Natural killer cell treated with Interleukin-12 subunit alpha and Interleukin-12 subunit beta and Interleukin-15 and Interleukin-18, amount 100 ng/mL, for 72 hours (primary cell): Measurements from ENCODE around the gene TJP1. TPM values are rescaled to one million over a fixed set of nuclear protein-coding genes. Genes with fewer than 3 reads are reported as not detected.

Experiments
- ATAC-seq, 2 donors: fragments of 150-1000 bp; cut with Tn5 transposase in 1 of 2; sonication (Bioruptor Pico), chemical (Tn5 transposase) in 1 of 2; 2 replicates each; pipeline ENCODE4 v1.10.0; 2021
- DNase-seq: peaks from one replicate; pipeline ENCODE4 v3.0.0; 2022; ENCODE audit warnings: low spot score
- H3K27ac Mint-ChIP-seq, 2 donors: 1 replicate in 1 of 2; 2 replicates in 1 of 2; pipeline ENCODE4 v1.8.0; 2022; ENCODE audit warnings: mixed read lengths in 2 of 2, mild to moderate bottlenecking in 1 of 2, moderate library complexity in 1 of 2
- H3K27me3 Mint-ChIP-seq, 2 donors: 1 replicate in 1 of 2; 2 replicates in 1 of 2; pipeline ENCODE4 v1.8.0; 2022; ENCODE audit warnings: mixed read lengths in 2 of 2
- H3K36me3 Mint-ChIP-seq: one replicate; pipeline ENCODE4 v1.8.0; 2022; ENCODE audit warnings: mixed read lengths
- H3K4me1 Mint-ChIP-seq, 2 donors: 1 replicate in 1 of 2; 2 replicates in 1 of 2; pipeline ENCODE4 v1.8.0; 2022; ENCODE audit warnings: low read depth in 2 of 2, mixed read lengths in 2 of 2, mild to moderate bottlenecking in 1 of 2
- H3K4me3 Mint-ChIP-seq: one replicate; pipeline ENCODE4 v1.8.0; 2022; ENCODE audit warnings: mixed read lengths
- H3K9me3 Mint-ChIP-seq: 2 replicates; pipeline ENCODE4 v1.8.0; 2022; ENCODE audit warnings: mixed read lengths
- total RNA-seq, 2 donors: library from RNA; stranded (reverse); gene quantifications; one replicate each; pipeline ENCODE4 v1.2.3, GENCODE V29; 2022

Gene TJP1
- total RNA-seq, 2 donors from 2014 or later: 0.14 TPM; not detected in 1

DNA sequence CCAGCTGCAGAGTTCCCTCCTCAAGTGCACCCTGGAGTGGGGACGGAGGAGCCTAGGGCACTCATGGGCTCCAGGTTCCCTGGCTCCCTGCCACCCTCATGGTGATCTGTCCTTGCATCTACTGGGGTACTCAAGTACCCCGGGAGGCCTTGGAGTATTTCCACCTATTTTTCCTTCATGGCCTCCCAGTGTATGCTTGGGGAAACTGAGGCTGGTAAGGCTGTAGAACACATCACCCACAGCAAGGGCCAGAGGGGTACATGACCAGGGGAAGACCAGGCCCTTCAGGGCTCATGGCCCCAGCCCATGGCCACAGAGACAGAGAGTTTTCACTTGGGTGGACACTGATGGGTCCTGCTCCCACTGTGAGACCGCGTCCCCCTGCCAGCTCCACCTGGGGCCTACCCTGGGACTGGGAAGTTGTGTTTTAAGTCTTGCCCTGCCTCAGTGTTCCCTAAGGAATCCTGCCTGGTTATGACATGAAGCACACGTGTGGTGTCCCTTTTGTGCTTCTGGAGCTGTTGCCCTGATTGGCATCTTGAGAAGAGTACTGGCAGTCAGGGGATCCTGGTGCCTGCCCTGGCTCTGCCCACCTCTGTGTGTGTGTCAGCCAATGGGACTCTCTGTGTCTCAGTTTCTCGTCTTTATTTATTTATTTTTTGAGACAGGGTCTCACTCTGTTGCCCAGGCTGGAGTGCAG lies 132.8 kb downstream of the TJP1 start:
- Mint-ChIP-seq H3K9me3 (no peaks in the 10 kb centered on the region), H3K27ac (no peak overlapping the region), H3K36me3 (no peaks in the 10 kb centered on the region), H3K27me3 (peaks cover 18 to 24% of the 10 kb centered on the region in 2 donors), H3K4me1 (peaks cover 0 to 3% of the 10 kb centered on the region in 2 donors), H3K4me3 (no peak overlapping the region)
- DNase-seq (no peak), ATAC-seq (no peak)

- Mint-ChIP-seq H3K27me3 (peaks cover 15 to 22% of the 10 kb centered on the region in 2 donors), H3K27ac (no peak overlapping the region), H3K4me1 (peaks cover 0 to 3% of the 10 kb centered on the region in 2 donors), H3K36me3 (no peaks in the 10 kb centered on the region), H3K9me3 (no peaks in the 10 kb centered on the region), H3K4me3 (no peak overlapping the region)
- DNase-seq: no peak
- peak in 1 of 2 donors; percentile 44 for ATAC-seq
Measured at GRCh38 chr15:29688506-29689286, 133.6 kb downstream of the TJP1 start.

GRCh38 chr15:29687939-29688505 lies 134.2 kb downstream of the TJP1 start:
- DNase-seq (no peak), ATAC-seq (peak in 1 of 2 donors; percentile 11)
- Mint-ChIP-seq H3K36me3 (no peaks in the 10 kb centered on the region), H3K27ac (no peak overlapping the region), H3K4me1 (peaks cover 0 to 3% of the 10 kb centered on the region in 2 donors), H3K9me3 (no peaks in the 10 kb centered on the region), H3K4me3 (no peak overlapping the region), H3K27me3 (peaks cover 11 to 15% of the 10 kb centered on the region in 2 donors)

- DNase-seq: no peak
- peaks cover 6 to 8% of the 10 kb centered on the region in 2 donors for H3K27me3 Mint-ChIP-seq
- H3K4me3 Mint-ChIP-seq: no peak overlapping the region
- H3K36me3 Mint-ChIP-seq: no peaks in the 10 kb centered on the region
- H3K9me3 Mint-ChIP-seq: no peaks in the 10 kb centered on the region
- H3K27ac Mint-ChIP-seq: no peak overlapping the region
- ATAC-seq: peak in 1 of 2 donors; percentile 24
- H3K4me1 Mint-ChIP-seq: no peaks in the 10 kb centered on the region
Measured at GRCh38 chr15:29687204-29687815, 135.0 kb downstream of the TJP1 start.

- ATAC-seq: no peak
- Mint-ChIP-seq H3K4me3 (no peak overlapping the region), H3K36me3 (no peaks in the 10 kb centered on the region)
Measured at GRCh38 chr15:29686445-29687203, 135.6 kb downstream of the TJP1 start.

GRCh38 chr15:29686079-29686425 lies 136.2 kb downstream of the TJP1 start:
- DNase-seq (no peak), ATAC-seq (no peak)
- peaks cover 0 to 2% of the 10 kb centered on the region in 2 donors for H3K27me3 Mint-ChIP-seq
- no peaks in the 10 kb centered on the region for H3K36me3 Mint-ChIP-seq
- H3K27ac Mint-ChIP-seq: no peak overlapping the region
- H3K9me3 Mint-ChIP-seq: no peaks in the 10 kb centered on the region
- no peaks in the 10 kb centered on the region for H3K4me1 Mint-ChIP-seq
- H3K4me3 Mint-ChIP-seq: no peak overlapping the region

More at GRCh38 chr15:29686445-29687203, 135.6 kb downstream of the TJP1 start:
- DNase-seq: no peak
- Mint-ChIP-seq H3K27me3 (peaks cover 2% of the 10 kb centered on the region in 2 donors), H3K27ac (no peak overlapping the region), H3K4me1 (no peaks in the 10 kb centered on the region), H3K9me3 (no peaks in the 10 kb centered on the region)

- no peak overlapping the region for H3K27ac Mint-ChIP-seq
- H3K27me3 Mint-ChIP-seq: peaks cover 0 to 2% of the 10 kb centered on the region in 2 donors
- no peak overlapping the region for H3K4me3 Mint-ChIP-seq
- DNase-seq: peak; percentile 62
- H3K4me1 Mint-ChIP-seq: no peaks in the 10 kb centered on the region
- H3K9me3 Mint-ChIP-seq: no peaks in the 10 kb centered on the region
- H3K36me3 Mint-ChIP-seq: no peaks in the 10 kb centered on the region
- no peak for ATAC-seq
Measured at GRCh38 chr15:29685156-29686078, 136.9 kb downstream of the TJP1 start.

GRCh38 chr15:29682781-29683180 lies 139.5 kb downstream of the TJP1 start:
- Mint-ChIP-seq H3K4me1 (peaks cover 0 to 6% of the 10 kb centered on the region in 2 donors), H3K27ac (no peak overlapping the region), H3K9me3 (no peaks in the 10 kb centered on the region)

GRCh38 chr15:29682361-29682760 lies 139.9 kb downstream of the TJP1 start:
- H3K4me3 Mint-ChIP-seq: no peak overlapping the region
- H3K4me1 Mint-ChIP-seq: peaks cover 2 to 10% of the 10 kb centered on the region in 2 donors
- ATAC-seq: no peak
- peaks cover 5 to 11% of the 10 kb centered on the region in 2 donors for H3K27me3 Mint-ChIP-seq
- H3K27ac Mint-ChIP-seq: no peak overlapping the region
- H3K36me3 Mint-ChIP-seq: no peaks in the 10 kb centered on the region
- no peaks in the 10 kb centered on the region for H3K9me3 Mint-ChIP-seq
- DNase-seq: no peak

More at GRCh38 chr15:29682781-29683180, 139.5 kb downstream of the TJP1 start:
- DNase-seq (no peak), ATAC-seq (no peak)
- H3K27me3 Mint-ChIP-seq: peaks cover under 1 to 8% of the 10 kb centered on the region in 2 donors
- H3K4me3 Mint-ChIP-seq: no peak overlapping the region
- H3K36me3 Mint-ChIP-seq: no peaks in the 10 kb centered on the region

DNA sequence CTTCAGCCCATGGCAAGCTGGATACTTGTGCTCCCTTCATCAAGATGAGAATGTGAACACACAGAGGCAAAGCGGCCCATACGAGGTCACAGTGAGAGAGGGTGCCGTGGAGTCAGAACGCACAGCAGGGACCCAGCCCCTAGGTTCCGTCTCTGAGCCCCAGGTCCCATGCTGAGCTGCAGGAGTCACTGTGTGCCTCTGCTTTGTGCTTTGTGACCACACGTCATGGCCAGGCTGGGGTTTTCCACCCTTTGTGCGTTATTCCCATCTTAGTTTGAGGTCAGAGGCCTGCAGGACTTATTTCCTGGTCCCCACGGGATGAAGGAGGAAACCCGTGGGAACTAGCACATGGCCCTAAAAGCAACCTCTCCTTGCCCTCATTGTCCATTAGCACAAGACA lies 140.3 kb downstream of the TJP1 start:
- H3K9me3 Mint-ChIP-seq: no peaks in the 10 kb centered on the region
- no peak overlapping the region for H3K4me3 Mint-ChIP-seq
- DNase-seq (no peak), ATAC-seq (no peak)
- no peak overlapping the region for H3K27ac Mint-ChIP-seq
- H3K27me3 Mint-ChIP-seq: peaks cover 9 to 12% of the 10 kb centered on the region in 2 donors
- H3K4me1 Mint-ChIP-seq: peaks cover 5 to 11% of the 10 kb centered on the region in 2 donors
- H3K36me3 Mint-ChIP-seq: no peaks in the 10 kb centered on the region

DNA sequence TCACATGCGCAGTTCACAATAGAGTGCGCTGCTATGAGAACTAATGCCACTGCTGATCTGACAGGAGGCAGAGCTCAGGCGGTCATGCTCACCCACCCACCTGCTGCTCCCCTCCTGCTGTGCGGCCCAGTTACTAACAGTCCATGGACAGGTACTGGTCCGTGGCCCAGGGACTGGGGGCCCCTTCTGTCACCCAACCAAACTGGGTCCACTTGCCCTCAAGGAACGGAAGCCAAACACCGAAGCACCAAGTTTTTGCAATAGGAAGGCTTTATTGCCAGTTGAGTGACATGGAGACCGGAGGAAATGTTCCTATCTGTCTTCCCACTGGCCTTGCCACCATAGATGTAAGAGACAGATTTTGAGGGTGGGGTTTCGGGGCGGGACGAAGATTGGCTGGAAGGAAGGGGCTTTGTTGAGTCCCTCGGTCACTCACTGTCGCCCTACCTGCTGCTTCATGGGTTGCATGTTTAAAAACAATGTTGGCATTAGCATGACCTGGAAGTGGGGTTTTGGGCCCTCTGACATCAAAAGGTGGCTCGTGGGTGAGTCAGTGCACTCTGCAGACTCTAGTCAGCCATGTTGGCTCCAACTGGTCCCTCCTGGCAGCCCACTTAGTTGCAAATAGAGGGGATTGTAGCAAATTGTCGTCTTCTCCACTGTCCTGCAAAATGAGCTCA lies 141.0 kb downstream of the TJP1 start:
- DNase-seq (no peak), ATAC-seq (no peak)
- Mint-ChIP-seq H3K4me3 (no peak overlapping the region), H3K27ac (no peak overlapping the region), H3K4me1 (peaks cover 5 to 11% of the 10 kb centered on the region in 2 donors), H3K27me3 (peaks cover 11% of the 10 kb centered on the region in 2 donors), H3K9me3 (no peaks in the 10 kb centered on the region), H3K36me3 (no peaks in the 10 kb centered on the region)
